Measurements from ENCODE around the gene CC2D2B.
"Not testable (repeated sequence)": the region's sequence is repeated elsewhere in the genome, so short reads cannot be mapped to it uniquely, and the experiment has no call there.

Gene CC2D2B

DNA sequence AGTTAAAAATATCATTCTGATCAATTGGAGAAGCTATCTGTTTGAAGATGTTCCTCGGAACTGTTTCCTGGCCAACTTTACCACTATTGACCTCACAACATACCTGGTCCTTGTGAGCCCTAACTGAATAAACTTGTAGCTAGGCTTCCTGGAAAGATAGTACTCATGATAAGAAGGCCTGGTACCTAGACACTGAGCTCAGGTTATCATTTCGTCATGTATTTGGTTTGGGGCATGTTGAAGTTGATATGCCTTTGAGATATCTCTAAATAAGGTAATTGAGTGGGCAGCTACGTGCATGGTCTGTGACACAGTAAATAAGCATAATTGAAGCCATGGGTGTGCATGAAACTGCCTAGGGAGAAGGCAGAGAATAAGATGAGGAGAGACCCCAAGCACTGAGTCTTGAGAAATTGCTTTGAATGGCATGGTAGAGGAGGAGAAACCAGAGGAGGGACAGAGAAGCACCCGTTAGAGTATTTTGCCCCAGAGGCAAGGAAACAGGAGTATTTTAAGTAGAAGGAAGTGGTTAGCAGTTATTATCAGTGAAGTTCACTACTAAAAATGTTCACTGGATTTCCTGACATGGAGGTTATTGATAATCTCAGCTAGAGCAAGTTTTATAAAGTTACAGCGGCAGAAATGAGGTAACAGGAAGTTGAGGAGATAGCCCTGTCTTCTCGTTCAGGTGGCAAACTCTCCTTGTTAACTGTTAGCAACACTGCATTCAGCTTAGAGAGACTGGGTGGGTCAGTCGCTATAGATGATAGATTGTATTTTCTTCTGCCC is 55.6 kb downstream of the CC2D2B start:
- no peak for TF ChIP-seq YY1 (IDR thresholded peaks at IDR 0.05; ENCODE audit: insufficient read depth, insufficient read length)
- no peak overlapping the region for H3K4me3 ChIP-seq (ENCODE audit: insufficient read length, low read depth)
- DNase-seq (ENCODE audit: low read depth, low spot score) = no peak
- H3K9ac ChIP-seq (ENCODE audit: insufficient read length, low read depth) = no peak overlapping the region
- H3K27me3 ChIP-seq (ENCODE audit: insufficient read depth, insufficient read length) = no peaks in the 10 kb centered on the region
- H3K36me3 ChIP-seq (ENCODE audit: insufficient read depth, insufficient read length, low read length) = no peaks in the 10 kb centered on the region
- H3K4me1 ChIP-seq (ENCODE audit: insufficient read depth, insufficient read length) = no peaks in the 10 kb centered on the region
- no peaks in the 10 kb centered on the region for H3K9me3 ChIP-seq (ENCODE audit: insufficient read depth, low read length)

DNA sequence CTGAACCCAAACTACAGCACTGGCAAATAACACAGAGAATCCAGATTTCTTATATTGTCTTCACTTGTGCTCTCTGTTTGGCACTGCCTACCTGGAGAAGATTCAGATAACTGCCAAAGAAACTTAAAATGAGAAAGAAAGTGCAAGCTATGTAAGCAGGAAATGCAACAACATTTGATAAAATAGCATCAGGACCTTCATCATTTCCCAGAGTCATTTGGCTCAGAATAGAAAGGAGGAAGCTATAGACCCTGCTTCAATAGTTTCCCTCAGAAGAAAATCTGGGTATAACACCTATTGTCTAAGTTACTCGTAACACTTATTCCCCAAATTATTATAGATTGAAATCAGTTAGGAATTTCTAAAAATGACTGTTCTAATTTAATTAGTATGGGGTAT is 56.2 kb downstream of the CC2D2B start:
- Histone ChIP-seq H3K4me3 (ENCODE audit: insufficient read length, low read depth) (no peak overlapping the region), H3K9ac (ENCODE audit: insufficient read length, low read depth) (no peak overlapping the region), H3K9me3 (ENCODE audit: insufficient read depth, low read length) (no peaks in the 10 kb centered on the region), H3K27me3 (ENCODE audit: insufficient read depth, insufficient read length) (no peaks in the 10 kb centered on the region), H3K4me1 (ENCODE audit: insufficient read depth, insufficient read length) (no peaks in the 10 kb centered on the region), H3K36me3 (ENCODE audit: insufficient read depth, insufficient read length, low read length) (no peaks in the 10 kb centered on the region)
- TF ChIP-seq ZNF274 (IDR thresholded peaks at IDR 0.05; ENCODE audit: low read depth, low read length) (no peak), YY1 (IDR thresholded peaks at IDR 0.05; ENCODE audit: insufficient read depth, insufficient read length) (no peak), SUZ12 (IDR thresholded peaks at IDR 0.05; ENCODE audit: extremely low read depth, insufficient read depth, insufficient read length) (no peak)
- no peak for DNase-seq (ENCODE audit: low read depth, low spot score)

- no peak for DNase-seq (ENCODE audit: low read depth, low spot score)
- Histone ChIP-seq H3K4me3 (ENCODE audit: insufficient read length, low read depth) (no peak overlapping the region), H3K9me3 (ENCODE audit: insufficient read depth, low read length) (no peaks in the 10 kb centered on the region), H3K9ac (ENCODE audit: insufficient read length, low read depth) (no peak overlapping the region), H3K27me3 (ENCODE audit: insufficient read depth, insufficient read length) (no peaks in the 10 kb centered on the region), H3K4me1 (ENCODE audit: insufficient read depth, insufficient read length) (no peaks in the 10 kb centered on the region), H3K36me3 (ENCODE audit: insufficient read depth, insufficient read length, low read length) (no peaks in the 10 kb centered on the region)
- TF ChIP-seq SUZ12 (IDR thresholded peaks at IDR 0.05; ENCODE audit: extremely low read depth, insufficient read depth, insufficient read length) = no peak
- no peak for TF ChIP-seq ZNF274 (IDR thresholded peaks at IDR 0.05; ENCODE audit: low read depth, low read length)
- TF ChIP-seq YY1 (IDR thresholded peaks at IDR 0.05; ENCODE audit: insufficient read depth, insufficient read length) = no peak
These were observed 57.0 kb downstream of the CC2D2B start for GRCh38 chr10:95964756-95965155.

DNA sequence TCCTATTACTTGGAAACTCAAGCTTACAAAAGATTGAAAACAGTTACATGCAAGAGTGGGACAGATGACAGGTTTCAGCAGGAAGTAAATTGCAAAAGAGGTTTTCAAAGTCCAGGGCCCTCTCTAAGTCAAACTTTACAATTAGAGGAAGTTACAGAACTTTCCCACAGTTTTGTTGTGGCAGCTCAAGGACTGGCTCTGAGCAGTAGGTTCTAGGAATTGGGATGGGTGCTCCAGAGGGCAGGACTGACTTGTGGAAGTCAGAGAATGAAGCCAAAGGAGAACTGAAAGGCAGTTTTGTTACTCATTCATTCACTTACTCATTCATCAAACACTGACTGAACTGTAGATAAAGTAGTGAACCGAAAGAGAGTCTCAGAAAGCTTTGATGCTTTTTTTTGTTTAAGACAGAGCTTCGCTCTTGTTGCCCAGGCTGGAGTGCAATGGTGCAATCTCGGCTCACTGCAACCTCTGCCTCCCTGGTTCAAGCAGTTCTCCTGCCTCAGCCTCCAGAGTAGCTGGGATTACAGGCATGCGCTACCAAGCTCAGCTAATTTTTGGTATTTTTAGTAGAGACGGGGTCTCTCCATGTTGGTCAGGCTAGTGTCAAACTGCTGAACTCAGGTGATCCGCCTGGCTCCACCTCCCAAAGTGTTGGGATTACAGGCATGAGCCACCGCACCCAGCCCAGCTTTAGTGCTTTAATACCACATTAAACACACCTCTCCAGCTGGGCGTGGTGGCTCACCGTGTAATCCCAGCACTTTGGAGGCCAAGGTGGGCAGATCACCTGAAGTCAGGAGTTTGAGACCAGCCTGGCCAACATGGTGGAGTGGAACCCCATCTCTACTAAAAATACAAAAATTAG is 68.8 kb downstream of the CC2D2B start:
- no peak for DNase-seq (ENCODE audit: low read depth, low spot score)
- no peaks in the 10 kb centered on the region for H3K9me3 ChIP-seq (ENCODE audit: insufficient read depth, low read length)
- no peaks in the 10 kb centered on the region for H3K27me3 ChIP-seq (ENCODE audit: insufficient read depth, insufficient read length)
- no peak for TF ChIP-seq YY1 (IDR thresholded peaks at IDR 0.05; ENCODE audit: insufficient read depth, insufficient read length)
- TF ChIP-seq ZNF274 (IDR thresholded peaks at IDR 0.05; ENCODE audit: low read depth, low read length) = no peak
- no peak for TF ChIP-seq SUZ12 (IDR thresholded peaks at IDR 0.05; ENCODE audit: extremely low read depth, insufficient read depth, insufficient read length)
- H3K36me3 ChIP-seq (ENCODE audit: insufficient read depth, insufficient read length, low read length) = no peaks in the 10 kb centered on the region
- H3K4me3 ChIP-seq (ENCODE audit: insufficient read length, low read depth) = no peak overlapping the region
- no peaks in the 10 kb centered on the region for H3K4me1 ChIP-seq (ENCODE audit: insufficient read depth, insufficient read length)
- H3K9ac ChIP-seq (ENCODE audit: insufficient read length, low read depth) = no peak overlapping the region

GRCh38 chr10:95982200-95982599 is 74.4 kb downstream of the CC2D2B start:
- no peaks in the 10 kb centered on the region for H3K4me1 ChIP-seq (ENCODE audit: insufficient read depth, insufficient read length)
- TF ChIP-seq SUZ12 (IDR thresholded peaks at IDR 0.05; ENCODE audit: extremely low read depth, insufficient read depth, insufficient read length) (no peak), ZNF274 (IDR thresholded peaks at IDR 0.05; ENCODE audit: low read depth, low read length) (no peak)
- no peak for DNase-seq (ENCODE audit: low read depth, low spot score)

GRCh38 chr10:95987685-95988426 is 80.1 kb downstream of the CC2D2B start:
- H3K9me3 ChIP-seq (ENCODE audit: insufficient read depth, low read length) = no peaks in the 10 kb centered on the region
- H3K4me1 ChIP-seq (ENCODE audit: insufficient read depth, insufficient read length) = no peaks in the 10 kb centered on the region
- no peak for TF ChIP-seq ZNF274 (IDR thresholded peaks at IDR 0.05; ENCODE audit: low read depth, low read length)
- no peak for TF ChIP-seq SUZ12 (IDR thresholded peaks at IDR 0.05; ENCODE audit: extremely low read depth, insufficient read depth, insufficient read length)
- TF ChIP-seq YY1 (IDR thresholded peaks at IDR 0.05; ENCODE audit: insufficient read depth, insufficient read length) = no peak
- no peak overlapping the region for H3K4me3 ChIP-seq (ENCODE audit: insufficient read length, low read depth)
- no peak overlapping the region for H3K9ac ChIP-seq (ENCODE audit: insufficient read length, low read depth)
- DNase-seq (ENCODE audit: low read depth, low spot score) = no peak
- H3K27me3 ChIP-seq (ENCODE audit: insufficient read depth, insufficient read length) = no peaks in the 10 kb centered on the region
- no peaks in the 10 kb centered on the region for H3K36me3 ChIP-seq (ENCODE audit: insufficient read depth, insufficient read length, low read length)

More at GRCh38 chr10:95982200-95982599, 74.4 kb downstream of the CC2D2B start:
- H3K27me3 ChIP-seq (ENCODE audit: insufficient read depth, insufficient read length) = no peaks in the 10 kb centered on the region
- H3K4me3 ChIP-seq (ENCODE audit: insufficient read length, low read depth) = no peak overlapping the region
- no peak overlapping the region for H3K9ac ChIP-seq (ENCODE audit: insufficient read length, low read depth)
- H3K9me3 ChIP-seq (ENCODE audit: insufficient read depth, low read length) = no peaks in the 10 kb centered on the region
- no peaks in the 10 kb centered on the region for H3K36me3 ChIP-seq (ENCODE audit: insufficient read depth, insufficient read length, low read length)

DNA sequence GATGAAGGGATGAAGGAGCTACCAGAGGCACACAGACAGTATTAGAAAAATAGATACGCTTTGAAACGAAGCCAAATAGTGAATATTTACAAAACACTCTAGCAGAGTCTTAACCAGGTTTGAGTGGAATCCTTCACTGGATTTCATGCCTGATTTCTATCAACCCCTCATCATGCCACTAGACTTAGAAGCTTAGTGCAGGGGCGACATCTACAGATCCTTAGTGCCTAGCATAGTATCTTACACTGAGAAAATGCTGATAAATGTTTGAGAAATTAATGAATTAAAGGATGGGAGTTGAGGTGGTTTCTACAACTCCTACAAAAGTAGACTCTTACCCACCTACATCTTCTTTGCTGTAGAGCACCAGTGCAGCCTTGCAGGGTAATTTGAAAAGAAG is 80.9 kb downstream of the CC2D2B start:
- TF ChIP-seq ZNF274 (IDR thresholded peaks at IDR 0.05; ENCODE audit: low read depth, low read length) (no peak), YY1 (IDR thresholded peaks at IDR 0.05; ENCODE audit: insufficient read depth, insufficient read length) (no peak), SUZ12 (IDR thresholded peaks at IDR 0.05; ENCODE audit: extremely low read depth, insufficient read depth, insufficient read length) (no peak)
- H3K4me3 ChIP-seq (ENCODE audit: insufficient read length, low read depth) = no peak overlapping the region
- no peaks in the 10 kb centered on the region for H3K4me1 ChIP-seq (ENCODE audit: insufficient read depth, insufficient read length)
- no peaks in the 10 kb centered on the region for H3K36me3 ChIP-seq (ENCODE audit: insufficient read depth, insufficient read length, low read length)
- H3K9me3 ChIP-seq (ENCODE audit: insufficient read depth, low read length) = no peaks in the 10 kb centered on the region
- H3K27me3 ChIP-seq (ENCODE audit: insufficient read depth, insufficient read length) = no peaks in the 10 kb centered on the region
- no peak for DNase-seq (ENCODE audit: low read depth, low spot score)
- H3K9ac ChIP-seq (ENCODE audit: insufficient read length, low read depth) = no peak overlapping the region

DNA sequence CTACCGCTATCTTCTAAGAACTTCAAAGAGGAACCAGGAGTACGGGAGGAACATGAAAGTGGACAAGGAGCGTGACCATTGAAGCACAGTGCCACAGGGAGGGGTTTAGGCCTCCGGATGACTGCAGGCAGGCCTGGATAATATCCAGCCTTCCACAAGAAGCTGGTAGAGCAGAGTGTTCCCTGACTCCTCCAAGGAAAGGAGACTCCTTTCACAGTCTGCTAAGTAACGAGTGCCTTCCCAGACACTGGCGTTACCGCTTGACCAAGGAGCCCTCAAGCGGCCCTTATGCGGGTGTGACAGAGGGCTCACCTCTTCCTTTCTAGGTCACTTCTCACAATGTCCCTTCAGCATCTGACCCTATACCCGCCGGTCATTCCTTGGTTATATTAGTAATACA is 86.6 kb downstream of the CC2D2B start:
- not testable (repeated sequence) for H3K4me3 ChIP-seq (ENCODE audit: insufficient read length, low read depth); H3K27me3 ChIP-seq (ENCODE audit: insufficient read depth, insufficient read length); H3K9me3 ChIP-seq (ENCODE audit: insufficient read depth, low read length); H3K36me3 ChIP-seq (ENCODE audit: insufficient read depth, insufficient read length, low read length); H3K9ac ChIP-seq (ENCODE audit: insufficient read length, low read depth); H3K4me1 ChIP-seq (ENCODE audit: insufficient read depth, insufficient read length); DNase-seq (ENCODE audit: low read depth, low spot score)

All from NT2/D1 (cell line).